Brain microvascular endothelial cell (primary cell): ENCODE data around the gene SORCS1.

ENCODE experiments used
- DNase-seq: peaks from one replicate; pipeline ENCODE4 v3.0.0-alpha.2; 2020
- H3K27ac ChIP-seq: fragments of 250-450 bp; sonication (Bioruptor Pico); 2 replicates; pipeline ENCODE4 v1.5.1; 2020; ENCODE audit warnings: mild to moderate bottlenecking, moderate library complexity
- H3K27me3 ChIP-seq: fragments of 250-450 bp; sonication (Bioruptor Pico); replicated peaks from 2 replicates; pipeline ENCODE4 v1.5.1; 2020; ENCODE audit warnings: mild to moderate bottlenecking
- H3K36me3 ChIP-seq: fragments of 250-450 bp; sonication (Bioruptor Pico); replicated peaks from 2 replicates; pipeline ENCODE4 v1.5.1; 2020; ENCODE audit warnings: mild to moderate bottlenecking
- H3K4me3 ChIP-seq: 2 replicates; pipeline ENCODE4 v1.5.1; 2011; ENCODE audit warnings: low read depth, mild to moderate bottlenecking, control low read depth, low read length, moderate library complexity
- CTCF ChIP-seq: IDR thresholded peaks from 2 replicates; pipeline ENCODE4 v1.5.1; 2011; ENCODE audit warnings: low read depth, mild to moderate bottlenecking, moderate library complexity, low read length, control low read depth, inconsistent platforms; ENCODE audit errors: missing control alignments
- in situ Hi-C: cut with HindIII; loops from 2 replicates; pipeline ENCODE4 v1.10.0; 2017; ENCODE audit warnings: low sequenced_read_pairs, low pct_ligation_motif_present

SORCS1 gene

GRCh38 chr10:106857213-106857612 lies 307.3 kb downstream of the SORCS1 start:
- no peak for DNase-seq
- H3K27ac ChIP-seq = no peak overlapping the region
- no peaks in the 10 kb centered on the region for H3K36me3 ChIP-seq
- TF ChIP-seq CTCF = no peak
- in situ Hi-C loops = no loop called here
- no peak overlapping the region for H3K4me3 ChIP-seq
- H3K27me3 ChIP-seq = no peaks in the 10 kb centered on the region

DNA sequence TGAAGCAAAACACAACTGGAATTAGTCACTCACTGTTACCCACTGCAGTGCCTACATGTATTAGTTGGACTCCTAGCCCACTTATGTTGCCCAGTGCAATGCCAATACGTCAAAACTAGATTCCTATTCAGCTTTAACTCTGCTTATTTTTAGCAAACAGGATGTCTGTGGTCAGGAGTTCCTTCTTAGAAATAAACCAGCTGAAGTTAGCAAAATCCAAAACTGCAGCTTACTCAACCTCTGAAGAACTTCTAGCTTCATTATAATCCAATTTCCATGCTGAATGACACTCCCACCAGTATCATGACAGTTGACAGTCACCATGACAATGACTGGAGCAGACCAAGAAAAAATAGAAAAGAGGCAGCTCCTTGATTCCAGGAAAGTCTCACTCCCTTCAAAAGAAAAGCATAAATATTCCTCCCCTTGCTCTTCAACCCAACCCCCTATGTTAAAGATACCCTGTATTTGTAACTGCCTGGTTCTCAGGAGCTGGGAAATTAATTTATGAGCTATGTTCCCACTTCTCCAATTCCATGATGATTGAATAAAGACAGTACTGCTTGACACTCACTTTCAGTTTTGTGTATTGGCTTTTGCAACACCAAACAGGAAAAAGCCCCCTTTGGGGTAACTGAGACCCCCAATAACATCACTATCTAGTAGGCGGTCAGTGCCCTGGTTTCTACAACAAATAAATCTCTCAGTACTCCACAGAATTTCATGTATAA lies 327.4 kb downstream of the SORCS1 start:
- in situ Hi-C loops = no loop called here
- Histone ChIP-seq H3K27ac (no peak overlapping the region), H3K36me3 (no peaks in the 10 kb centered on the region), H3K27me3 (no peaks in the 10 kb centered on the region), H3K4me3 (no peak overlapping the region)
- TF ChIP-seq CTCF = no peak
- DNase-seq = no peak

DNA sequence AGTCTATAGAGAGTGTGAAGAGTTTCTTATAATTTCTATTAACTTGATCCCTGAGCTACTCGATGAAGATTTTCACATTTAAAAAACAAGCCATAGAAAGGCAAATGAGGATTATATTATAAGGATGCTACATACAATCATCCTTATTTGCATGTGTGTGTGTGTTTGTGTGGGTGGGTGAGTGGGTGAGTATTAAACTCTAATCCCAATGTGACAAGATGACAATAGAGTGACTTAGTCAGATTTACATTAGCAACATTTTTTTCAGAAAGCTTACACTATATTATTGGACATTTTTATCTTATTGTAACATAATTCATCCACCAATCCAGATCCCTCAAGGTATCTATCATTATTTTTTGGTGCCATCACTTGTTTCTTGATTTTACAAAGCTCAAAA lies 331.7 kb downstream of the SORCS1 start:
- no peaks in the 10 kb centered on the region for H3K36me3 ChIP-seq
- no peaks in the 10 kb centered on the region for H3K27me3 ChIP-seq
- in situ Hi-C loops = no loop called here
- no peak for TF ChIP-seq CTCF
- H3K27ac ChIP-seq = no peak overlapping the region
- DNase-seq = no peak
- no peak overlapping the region for H3K4me3 ChIP-seq

DNA sequence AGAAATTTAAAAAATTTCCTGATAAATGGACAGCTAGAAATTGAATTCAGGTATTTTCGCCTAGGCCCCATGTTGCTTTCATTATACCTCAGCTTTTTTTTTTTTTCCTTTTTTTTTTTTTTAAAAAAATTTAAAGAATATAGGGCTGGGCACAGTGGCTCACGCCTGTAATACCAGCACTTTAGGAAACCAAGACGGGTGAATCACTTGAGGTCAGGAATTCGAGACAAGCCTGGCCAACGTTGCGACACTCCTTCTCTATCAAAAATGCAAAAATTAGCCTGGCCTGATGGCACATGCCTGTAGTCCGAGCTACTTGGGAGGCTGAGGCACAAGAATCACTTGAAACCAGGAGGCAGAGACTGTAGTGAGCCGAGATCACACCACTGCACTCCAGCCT lies 334.0 kb downstream of the SORCS1 start:
- H3K27ac ChIP-seq = no peak overlapping the region
- no peaks in the 10 kb centered on the region for H3K36me3 ChIP-seq
- in situ Hi-C loops = no loop called here
- no peak for TF ChIP-seq CTCF
- H3K27me3 ChIP-seq = no peaks in the 10 kb centered on the region
- DNase-seq = no peak
- H3K4me3 ChIP-seq = no peak overlapping the region

DNA sequence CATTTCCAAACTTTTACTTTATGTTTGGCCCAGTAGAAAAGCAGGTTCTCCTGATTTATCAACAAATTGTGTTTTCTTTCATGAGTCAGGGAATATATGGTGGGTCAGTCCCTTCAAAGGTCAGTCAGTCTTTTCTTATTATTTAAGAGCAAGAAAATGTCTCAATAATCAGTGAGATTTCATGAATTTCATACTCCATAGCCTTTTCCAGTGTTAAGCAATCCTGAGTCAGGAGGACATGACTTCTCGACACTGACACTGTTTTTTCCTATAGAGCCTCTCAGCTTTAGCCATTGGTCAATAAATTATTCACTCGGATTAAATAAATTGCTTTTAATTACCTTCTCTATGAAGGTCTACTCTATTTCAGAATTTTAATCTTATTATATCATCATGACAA lies 334.5 kb downstream of the SORCS1 start:
- Histone ChIP-seq H3K36me3 (no peaks in the 10 kb centered on the region), H3K4me3 (no peak overlapping the region), H3K27me3 (no peaks in the 10 kb centered on the region), H3K27ac (no peak overlapping the region)
- no peak for TF ChIP-seq CTCF
- DNase-seq = no peak
- in situ Hi-C loops = no loop called here

DNA sequence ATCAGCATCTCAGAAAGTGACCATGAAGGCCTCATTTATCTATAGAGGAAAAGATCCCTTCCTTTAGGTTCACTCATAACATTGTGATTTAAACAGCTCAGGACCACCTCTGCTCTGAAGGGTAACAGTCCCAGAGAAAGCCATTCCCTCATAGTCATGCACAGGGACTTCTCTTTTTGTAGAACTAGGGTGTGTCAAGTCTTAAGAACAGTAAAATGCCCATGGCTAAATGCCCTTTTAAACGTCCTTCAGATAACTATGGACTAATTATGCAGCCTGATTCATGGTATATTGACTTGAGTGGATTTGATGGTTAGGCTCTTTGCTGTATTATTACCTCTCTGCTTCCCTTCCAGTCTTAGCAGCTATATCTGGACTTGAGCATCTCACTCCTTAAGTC lies 337.8 kb downstream of the SORCS1 start:
- no peak overlapping the region for H3K4me3 ChIP-seq
- no peak overlapping the region for H3K27ac ChIP-seq
- no peak for DNase-seq
- no peaks in the 10 kb centered on the region for H3K36me3 ChIP-seq
- H3K27me3 ChIP-seq = no peaks in the 10 kb centered on the region
- no peak for TF ChIP-seq CTCF
- in situ Hi-C loops = no loop called here
